HEK293 (cell line): ENCODE data around the gene TUFM.

ENCODE experiments used
- CTCF ChIP-seq: fragments of 450-650 bp; formaldehyde crosslinking; IDR thresholded peaks from 2 replicates; pipeline ENCODE4 v1.5.1; 2016; ENCODE audit warnings: missing biosample characterization, missing genetic modification characterization
- PBX3 ChIP-seq: sonication (generic); formaldehyde crosslinking; IDR thresholded peaks from 2 replicates; pipeline ENCODE4 v1.8.1; 2022; ENCODE audit warnings: mild to moderate bottlenecking, moderate library complexity, missing genetic modification reagents
- REST ChIP-seq: fragments of 450-650 bp; formaldehyde crosslinking; IDR thresholded peaks from 2 replicates; pipeline ENCODE4 v1.5.1; 2016; ENCODE audit warnings: missing biosample characterization, missing genetic modification characterization
- ZNF146 ChIP-seq: fragments of 450-650 bp; formaldehyde crosslinking; IDR thresholded peaks from 2 replicates; pipeline ENCODE4 v1.5.1; 2016; ENCODE audit warnings: missing biosample characterization, missing genetic modification characterization
- ZNF155 ChIP-seq: fragments of 450-650 bp; formaldehyde crosslinking; IDR thresholded peaks from 2 replicates; pipeline ENCODE4 v1.5.1; 2016; ENCODE audit warnings: missing biosample characterization, missing genetic modification characterization
- ZNF629 ChIP-seq: fragments of 450-650 bp; formaldehyde crosslinking; IDR thresholded peaks from 2 replicates; pipeline ENCODE4 v1.5.1; 2017; ENCODE audit warnings: missing biosample characterization, missing genetic modification characterization
- ZNF830 ChIP-seq: fragments of 450-650 bp; IDR thresholded peaks from 2 replicates; pipeline ENCODE4 v1.5.0; 2018; ENCODE audit warnings: missing biosample characterization, missing genetic modification characterization, low read depth, mild to moderate bottlenecking, moderate library complexity
- ZSCAN18 ChIP-seq: fragments of 450-650 bp; formaldehyde crosslinking; IDR thresholded peaks from 2 replicates; pipeline ENCODE4 v1.5.1; 2016; ENCODE audit warnings: missing biosample characterization, missing genetic modification characterization

GRCh38 chr16:28834349-28834748 lies 11.8 kb downstream of the TUFM start:
- TF ChIP-seq ZNF155 (no peak), PBX3 (CRISPR knock-in tag) (no peak), REST (tag by site-specific recombination) (no peak), CTCF (tag by site-specific recombination) (no peak), ZSCAN18 (tag by site-specific recombination) (no peak), ZNF830 (tag by site-specific recombination) (no peak), ZNF146 (tag by site-specific recombination) (no peak), ZNF629 (tag by site-specific recombination) (no peak)
